GM08714 (cell line): ENCODE data around the gene ASMT.
"Not testable (repeated sequence)": the region's sequence is repeated elsewhere in the genome, so short reads cannot be mapped to it uniquely, and the experiment has no call there.

Source experiments
- H3K4me3 ChIP-seq: fragments of 200-500 bp; sonication (Bioruptor generic); 2 replicates; pipeline ENCODE4 v1.5.1; 2014; ENCODE audit warnings: mild to moderate bottlenecking, low read length, inconsistent platforms
- ZNF274 ChIP-seq: IDR thresholded peaks from 2 replicates; pipeline ENCODE4 v1.6.1; 2012; ENCODE audit warnings: mild to moderate bottlenecking, low read depth, low read length

The ASMT gene

DNA sequence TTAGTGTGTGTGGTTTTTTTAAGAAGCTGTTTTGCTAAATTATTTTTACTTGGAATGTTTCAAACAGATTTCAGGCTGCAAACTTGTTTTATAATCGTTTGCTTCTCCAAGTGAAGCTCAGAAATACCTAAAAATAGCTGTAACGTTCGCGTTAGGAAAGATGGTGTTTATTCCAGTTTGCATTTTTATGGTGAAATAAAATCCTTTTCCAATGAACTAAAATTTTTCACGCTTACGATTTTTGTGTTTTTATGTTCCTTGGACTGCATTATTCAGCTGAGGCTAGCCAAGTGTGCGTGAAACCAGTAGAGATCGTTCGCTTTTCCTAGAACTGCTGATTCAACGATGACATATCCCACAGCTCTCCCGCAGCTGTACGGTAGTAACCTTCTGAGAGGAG is 12.6 kb upstream of the ASMT start:
- TF ChIP-seq ZNF274 = no peak
- no peak overlapping the region for H3K4me3 ChIP-seq

DNA sequence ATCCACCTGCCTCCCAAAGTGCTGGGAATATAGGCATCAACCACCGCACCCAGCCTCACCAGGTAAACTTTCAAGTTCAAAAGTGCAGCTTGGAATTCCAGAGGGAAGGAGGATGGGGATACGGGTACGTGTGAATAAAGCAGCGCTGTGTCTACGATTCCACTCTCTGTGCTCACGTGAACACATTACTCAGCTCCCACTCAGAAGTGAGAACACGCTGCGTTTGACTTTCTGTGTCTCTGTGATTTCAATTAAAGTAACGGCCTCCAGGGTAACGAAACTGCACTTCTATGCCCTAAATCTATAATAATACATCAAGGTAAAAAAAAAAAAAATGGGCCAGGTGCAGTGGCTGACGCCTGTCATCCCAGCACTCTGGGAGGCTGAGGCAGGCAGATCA is 8.4 kb upstream of the ASMT start:
- TF ChIP-seq ZNF274 = no peak
- H3K4me3 ChIP-seq = no peak overlapping the region

GRCh38 chrX:1609311-1609710 is 5.5 kb upstream of the ASMT start:
- no peak overlapping the region for H3K4me3 ChIP-seq
- no peak for TF ChIP-seq ZNF274

DNA sequence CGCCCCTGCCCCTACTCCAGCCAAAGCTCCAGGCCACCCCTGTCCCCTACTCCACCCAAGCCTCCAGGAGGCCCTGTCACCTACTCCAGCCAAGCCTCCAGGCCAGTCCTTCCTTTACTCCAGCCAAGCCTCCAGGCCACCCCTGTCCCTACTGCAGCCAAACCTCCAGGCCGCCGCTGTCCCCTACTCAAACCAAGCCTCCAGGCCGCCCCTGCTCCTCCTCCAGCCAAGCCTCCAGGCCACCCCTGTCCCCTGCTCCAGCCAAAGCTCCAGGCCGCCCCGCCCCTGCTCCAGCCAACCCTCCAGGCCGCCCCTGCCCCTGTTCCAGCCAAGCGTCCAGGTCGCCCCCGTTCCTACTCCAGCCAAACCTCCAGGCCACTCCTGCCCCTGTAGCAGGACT is 5.1 kb upstream of the ASMT start:
- no peak for TF ChIP-seq ZNF274

GRCh38 chrX:1610166-1610565 is 4.7 kb upstream of the ASMT start:
- H3K4me3 ChIP-seq = no peak overlapping the region
- no peak for TF ChIP-seq ZNF274

More for the DNA sequence above, 5.1 kb upstream of the ASMT start:
- no peak overlapping the region for H3K4me3 ChIP-seq

DNA sequence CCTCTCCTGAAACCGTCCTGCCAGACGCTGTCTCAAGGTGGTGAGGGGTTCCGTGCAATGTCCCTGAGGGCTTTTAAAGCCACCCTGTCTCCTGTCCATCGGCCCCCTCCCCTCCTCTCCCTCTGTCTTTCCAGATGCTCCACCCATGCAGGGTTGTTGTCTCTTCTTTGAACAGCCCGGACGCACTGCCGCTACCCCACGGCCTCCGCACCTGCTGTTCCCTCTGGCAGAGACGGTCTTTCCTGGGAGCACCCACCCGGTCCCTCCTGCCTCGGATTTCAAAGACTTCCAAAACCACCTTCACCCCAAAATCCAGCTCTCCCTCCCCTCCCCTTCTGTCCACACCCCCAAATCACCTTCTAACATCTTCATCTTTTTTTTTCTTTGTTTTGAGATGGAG is 4.1 kb upstream of the ASMT start:
- TF ChIP-seq ZNF274 = no peak

GRCh38 chrX:1612641-1613286 is 2.1 kb upstream of the ASMT start:
- no peak overlapping the region for H3K4me3 ChIP-seq
- TF ChIP-seq ZNF274 = no peak

More for the DNA sequence above, 4.1 kb upstream of the ASMT start:
- no peak overlapping the region for H3K4me3 ChIP-seq

- no peak for TF ChIP-seq ZNF274
- no peak overlapping the region for H3K4me3 ChIP-seq
Measured at GRCh38 chrX:1618689-1619088, 3.8 kb downstream of the ASMT start.

DNA sequence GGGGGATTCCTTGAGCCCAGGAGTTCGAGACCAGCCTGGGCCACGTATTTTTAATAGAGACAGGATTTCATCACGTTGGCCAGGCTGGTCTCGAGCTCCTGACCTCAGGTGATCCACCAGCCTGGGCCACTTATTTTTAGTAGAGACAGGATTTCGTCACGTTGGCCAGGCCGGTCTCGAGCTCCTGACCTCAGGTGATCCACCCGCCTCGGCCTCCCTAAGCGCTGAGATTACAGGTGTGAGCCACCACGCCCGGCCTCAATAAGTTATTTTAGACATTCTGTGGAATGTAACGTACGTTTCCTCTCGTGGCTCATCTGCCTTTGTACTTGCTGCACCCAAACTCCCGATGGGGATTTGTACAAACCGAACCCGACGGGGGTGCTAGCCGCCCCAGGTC is 8.8 kb downstream of the ASMT start:
- no peak for TF ChIP-seq ZNF274
- H3K4me3 ChIP-seq = no peak overlapping the region

GRCh38 chrX:1624158-1624860 is 9.4 kb downstream of the ASMT start:
- not testable (repeated sequence) for H3K4me3 ChIP-seq

DNA sequence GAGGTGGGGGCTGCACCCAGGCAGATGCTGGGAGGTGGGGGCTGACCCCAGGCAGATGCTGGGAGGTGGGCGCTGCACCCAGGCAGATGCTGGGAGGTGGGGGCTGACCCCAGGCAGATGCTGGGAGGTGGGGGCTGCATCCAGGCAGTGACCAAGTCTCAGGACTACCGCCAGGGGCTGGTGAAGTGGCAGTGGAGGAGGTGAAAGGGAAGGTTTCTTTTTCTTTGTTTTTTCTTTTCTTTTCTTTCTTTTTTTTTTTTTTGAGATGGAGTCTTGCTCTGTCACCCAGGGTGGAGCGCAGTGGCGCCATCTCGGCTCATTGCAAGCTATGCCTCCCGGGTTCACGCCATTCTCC is 10.0 kb downstream of the ASMT start:
- H3K4me3 ChIP-seq = not testable (repeated sequence)

GRCh38 chrX:1629244-1629643 is 14.4 kb downstream of the ASMT start:
- no peak overlapping the region for H3K4me3 ChIP-seq
- TF ChIP-seq ZNF274 = no peak

- TF ChIP-seq ZNF274 = no peak
- no peak overlapping the region for H3K4me3 ChIP-seq
Measured at GRCh38 chrX:1646009-1646408, 31.1 kb downstream of the ASMT start.

DNA sequence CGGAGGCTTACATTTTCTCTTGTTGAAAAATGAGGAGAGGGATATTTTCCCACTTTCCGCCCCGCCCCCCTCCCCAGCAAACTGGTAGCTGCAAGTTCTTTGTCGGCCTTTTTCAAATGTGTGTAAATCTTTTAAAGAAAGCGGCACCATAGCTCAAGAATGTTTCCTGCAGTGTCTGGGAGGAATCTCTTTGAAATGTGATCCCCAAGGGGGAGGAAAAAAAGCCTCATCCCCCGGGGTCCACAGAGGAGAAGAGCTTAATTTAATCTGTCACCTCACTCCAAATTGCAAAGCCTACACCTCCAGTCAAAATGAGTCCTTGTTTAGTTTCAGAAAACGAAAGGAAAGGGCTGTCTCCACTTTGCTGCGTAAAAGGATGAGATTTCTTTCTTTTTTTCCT is 34.8 kb downstream of the ASMT start:
- H3K4me3 ChIP-seq = no peak overlapping the region

DNA sequence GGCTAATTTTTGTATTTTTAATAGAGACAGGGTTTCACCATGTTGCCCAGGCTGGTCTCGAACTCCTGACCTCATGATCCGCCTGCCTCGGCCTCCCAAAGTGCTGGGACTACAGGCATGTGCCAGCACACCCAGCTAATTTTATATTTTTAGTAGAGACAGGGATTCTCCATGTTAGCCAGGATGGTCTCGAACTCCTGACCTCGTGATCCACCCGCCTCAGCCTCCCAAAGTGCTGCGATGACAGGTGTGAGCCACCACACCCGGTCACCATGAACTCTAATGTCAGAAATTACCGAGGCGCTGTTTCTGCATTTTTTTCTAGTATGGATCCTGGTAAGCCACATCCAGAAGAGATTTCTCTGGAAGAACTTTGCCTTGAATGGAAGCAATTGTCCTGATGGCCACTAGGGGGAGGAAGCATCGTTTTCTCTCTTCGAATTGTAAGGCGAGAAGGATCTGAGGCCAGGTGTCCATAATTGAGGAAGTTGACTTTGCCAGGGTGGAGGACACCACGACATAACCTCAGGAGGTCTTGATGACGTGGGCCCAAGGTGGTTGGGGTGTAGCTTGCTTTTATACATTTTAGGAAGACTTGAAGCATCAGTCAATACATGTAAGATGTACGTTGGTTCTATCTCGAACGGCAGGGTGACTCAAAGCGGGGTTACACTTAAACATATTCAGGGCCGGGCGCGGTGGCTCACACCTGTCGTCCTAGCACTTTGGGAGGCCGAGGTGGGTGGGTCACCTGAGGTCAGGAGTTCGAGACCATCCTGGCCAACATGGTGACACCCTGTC is 37.4 kb downstream of the ASMT start:
- H3K4me3 ChIP-seq = not testable (repeated sequence)

More for the DNA sequence above, 34.8 kb downstream of the ASMT start:
- TF ChIP-seq ZNF274 = no peak

DNA sequence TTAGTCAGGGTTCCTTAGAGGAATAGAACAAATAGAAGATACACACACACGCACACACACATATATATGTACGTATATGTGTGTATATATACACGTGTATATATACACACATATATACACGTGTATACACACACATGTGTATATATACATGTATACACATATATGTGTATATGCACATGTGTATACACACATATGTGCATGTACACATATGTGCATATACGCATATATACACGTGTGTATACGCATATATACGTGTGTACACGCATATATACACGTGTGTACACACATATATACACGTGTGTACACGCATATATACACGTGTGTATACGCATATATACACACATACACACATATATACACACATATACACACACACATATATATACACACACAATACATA is 41.5 kb downstream of the ASMT start:
- H3K4me3 ChIP-seq = no peak overlapping the region
- no peak for TF ChIP-seq ZNF274
